PFSK-1 (cell line): ENCODE measurements around the gene GRID2IP.

ENCODE experiments used
- FOXP2 ChIP-seq: optimal IDR thresholded peaks from 2 replicates; pipeline ENCODE3; 2011; ENCODE audit warnings: borderline replicate concordance, control low read depth, inconsistent platforms; ENCODE audit not compliant: insufficient read depth; ENCODE audit errors: extremely low read length, extremely low read depth
- POLR2AphosphoS5 ChIP-seq: IDR thresholded peaks from 2 replicates; pipeline ENCODE4 v1.6.1; 2012; ENCODE audit warnings: low read depth, mild to moderate bottlenecking, control low read depth, low read length, moderate library complexity
- SIN3A ChIP-seq: IDR thresholded peaks from 2 replicates; pipeline ENCODE4 v1.6.1; 2012; ENCODE audit warnings: mild to moderate bottlenecking, low read length, moderate library complexity, borderline replicate concordance; ENCODE audit not compliant: insufficient read depth
- TAF1 ChIP-seq: IDR thresholded peaks from 2 replicates; pipeline ENCODE4 v1.6.1; 2012; ENCODE audit warnings: low read length, control low read depth, borderline replicate concordance; ENCODE audit not compliant: insufficient read depth
- TF ChIP-seq, protein P1 (sequence below), 2 experiments: IDR thresholded peaks; 2 replicates each; pipeline versions ENCODE4 v1.6.1 to v1.8.0; 2011 to 2012; ENCODE audit warnings: low read depth in 2 of 2, low read length in 2 of 2, control low read depth in 1 of 2, inconsistent platforms in 1 of 2, mild to moderate bottlenecking in 1 of 2, moderate library complexity in 1 of 2; ENCODE audit not compliant: insufficient read depth in 1 of 2

Gene GRID2IP

DNA sequence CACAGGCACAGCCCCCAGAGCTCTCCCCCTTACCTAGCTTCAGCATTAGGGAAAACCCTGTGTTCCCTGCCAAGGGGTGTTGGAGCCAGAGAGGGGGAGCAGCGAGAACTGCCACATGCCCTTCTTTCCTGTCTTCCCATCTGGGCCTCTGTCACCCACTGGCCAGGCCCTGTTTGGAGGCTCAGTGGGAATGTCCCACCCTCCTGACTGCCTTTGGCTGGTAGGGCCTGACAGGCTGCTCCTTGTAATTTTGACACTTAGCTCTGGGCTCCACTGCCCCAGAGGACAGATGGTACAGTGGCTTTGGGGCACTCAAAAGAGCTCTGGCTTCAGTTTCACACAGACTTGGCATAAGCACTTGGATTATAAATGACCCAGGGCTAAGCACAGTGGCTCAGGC lies 50.6 kb downstream of the GRID2IP start:
- no peak for TF ChIP-seq SIN3A
- TF ChIP-seq POLR2AphosphoS5: no peak
- no peak for TF ChIP-seq FOXP2
- no peak for TF ChIP-seq TAF1
- TF ChIP-seq, protein P1, sequence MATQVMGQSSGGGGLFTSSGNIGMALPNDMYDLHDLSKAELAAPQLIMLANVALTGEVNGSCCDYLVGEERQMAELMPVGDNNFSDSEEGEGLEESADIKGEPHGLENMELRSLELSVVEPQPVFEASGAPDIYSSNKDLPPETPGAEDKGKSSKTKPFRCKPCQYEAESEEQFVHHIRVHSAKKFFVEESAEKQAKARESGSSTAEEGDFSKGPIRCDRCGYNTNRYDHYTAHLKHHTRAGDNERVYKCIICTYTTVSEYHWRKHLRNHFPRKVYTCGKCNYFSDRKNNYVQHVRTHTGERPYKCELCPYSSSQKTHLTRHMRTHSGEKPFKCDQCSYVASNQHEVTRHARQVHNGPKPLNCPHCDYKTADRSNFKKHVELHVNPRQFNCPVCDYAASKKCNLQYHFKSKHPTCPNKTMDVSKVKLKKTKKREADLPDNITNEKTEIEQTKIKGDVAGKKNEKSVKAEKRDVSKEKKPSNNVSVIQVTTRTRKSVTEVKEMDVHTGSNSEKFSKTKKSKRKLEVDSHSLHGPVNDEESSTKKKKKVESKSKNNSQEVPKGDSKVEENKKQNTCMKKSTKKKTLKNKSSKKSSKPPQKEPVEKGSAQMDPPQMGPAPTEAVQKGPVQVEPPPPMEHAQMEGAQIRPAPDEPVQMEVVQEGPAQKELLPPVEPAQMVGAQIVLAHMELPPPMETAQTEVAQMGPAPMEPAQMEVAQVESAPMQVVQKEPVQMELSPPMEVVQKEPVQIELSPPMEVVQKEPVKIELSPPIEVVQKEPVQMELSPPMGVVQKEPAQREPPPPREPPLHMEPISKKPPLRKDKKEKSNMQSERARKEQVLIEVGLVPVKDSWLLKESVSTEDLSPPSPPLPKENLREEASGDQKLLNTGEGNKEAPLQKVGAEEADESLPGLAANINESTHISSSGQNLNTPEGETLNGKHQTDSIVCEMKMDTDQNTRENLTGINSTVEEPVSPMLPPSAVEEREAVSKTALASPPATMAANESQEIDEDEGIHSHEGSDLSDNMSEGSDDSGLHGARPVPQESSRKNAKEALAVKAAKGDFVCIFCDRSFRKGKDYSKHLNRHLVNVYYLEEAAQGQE (IDR thresholded peaks at IDR 0.05; ENCODE audit: insufficient read depth in 1 of 2, low read depth in 2 of 2, low read length in 2 of 2): no peak

DNA sequence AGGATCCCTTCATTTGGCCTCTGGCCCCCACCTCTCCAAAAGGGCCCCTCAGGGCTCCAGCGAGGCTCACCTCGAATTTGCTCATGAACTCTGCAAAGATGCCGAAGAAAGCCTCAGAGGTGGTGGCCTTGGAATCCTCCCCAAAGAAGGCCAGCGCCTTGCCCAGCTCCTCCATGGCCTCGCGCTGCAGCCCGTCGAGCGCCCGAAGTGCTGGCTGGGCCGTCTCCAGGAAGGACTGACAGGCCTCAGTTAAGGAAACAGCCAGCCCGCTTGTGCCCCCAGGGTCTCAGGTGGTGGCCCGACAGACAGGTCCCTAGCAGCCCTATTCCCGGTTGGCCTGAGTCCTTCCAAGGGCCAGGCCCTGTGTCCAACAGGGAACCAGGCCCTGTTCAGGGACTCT lies 53.3 kb downstream of the GRID2IP start:
- TF ChIP-seq FOXP2: no peak
- TF ChIP-seq, protein P1 (IDR thresholded peaks at IDR 0.05; ENCODE audit: insufficient read depth in 1 of 2, low read depth in 2 of 2, low read length in 2 of 2): no peak
- no peak for TF ChIP-seq SIN3A
- no peak for TF ChIP-seq TAF1
- no peak for TF ChIP-seq POLR2AphosphoS5

DNA sequence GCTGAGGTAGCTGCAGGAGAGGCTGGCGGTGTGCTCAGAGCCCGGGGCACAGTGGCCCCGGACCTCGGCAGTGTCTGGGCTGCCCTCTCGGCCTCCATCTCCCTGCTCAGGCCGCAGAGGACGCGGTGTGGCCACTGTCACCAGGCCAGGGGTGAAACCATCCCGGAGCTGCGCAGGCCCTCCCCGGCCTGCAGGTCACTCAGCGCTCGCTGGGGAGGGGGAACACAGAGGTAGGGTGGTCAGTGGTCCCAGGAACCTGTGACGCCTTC lies 53.7 kb downstream of the GRID2IP start:
- TF ChIP-seq FOXP2 (no peak), SIN3A (no peak), POLR2AphosphoS5 (no peak), TAF1 (no peak)
- TF ChIP-seq, protein P1 (IDR thresholded peaks at IDR 0.05; ENCODE audit: insufficient read depth in 1 of 2, low read depth in 2 of 2, low read length in 2 of 2): no peak

DNA sequence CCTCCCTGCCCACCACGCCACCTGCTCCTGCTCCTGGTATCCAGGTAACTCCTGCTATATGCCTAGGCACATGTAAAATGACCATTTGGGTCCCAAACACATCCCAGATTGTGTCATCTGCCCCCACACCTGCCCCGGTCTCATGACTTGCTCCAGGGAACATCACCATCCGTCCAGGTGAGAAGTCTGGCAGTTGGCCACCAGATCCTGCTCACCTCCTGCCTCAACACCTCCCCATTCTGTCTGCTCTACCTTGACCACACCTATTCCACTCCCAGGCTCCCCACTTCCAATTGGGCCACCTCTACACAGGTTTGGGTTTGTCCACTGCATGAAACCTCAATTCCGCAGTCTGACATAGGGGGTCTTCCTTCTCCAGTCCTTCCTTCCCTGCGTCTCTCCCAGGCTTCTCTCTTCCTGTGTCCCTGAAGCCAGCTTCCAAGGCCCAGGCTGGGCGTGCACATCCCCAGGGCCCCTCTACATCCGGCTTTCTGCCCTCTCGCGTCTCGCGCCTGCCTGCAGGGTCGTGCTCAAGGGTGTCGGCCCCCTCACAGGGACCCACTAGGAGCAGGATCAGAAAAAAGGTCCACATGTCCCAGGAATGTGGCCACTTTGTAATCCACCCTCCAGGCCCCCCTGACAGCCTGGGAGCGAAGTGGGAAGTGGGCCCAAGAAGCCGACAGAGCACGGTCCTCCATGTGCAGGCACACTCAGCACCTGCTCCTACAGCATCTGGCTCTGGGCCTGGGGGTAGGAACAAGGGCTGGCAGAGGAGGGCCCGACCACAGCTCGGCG lies 54.2 kb downstream of the GRID2IP start:
- TF ChIP-seq POLR2AphosphoS5 (no peak), FOXP2 (no peak), SIN3A (no peak), TAF1 (no peak)
- TF ChIP-seq, protein P1 (IDR thresholded peaks at IDR 0.05; ENCODE audit: insufficient read depth in 1 of 2, low read depth in 2 of 2, low read length in 2 of 2): no peak
